G401.6 (cell line): Measurements from ENCODE around the gene CPXM2.

Experiments
- FAIRE-seq: peaks from 2 replicates; lab custom pipeline; 2012; peaks lifted over from hg19 to GRCh38; lab: Jason Lieb, UNC

The CPXM2 gene

DNA sequence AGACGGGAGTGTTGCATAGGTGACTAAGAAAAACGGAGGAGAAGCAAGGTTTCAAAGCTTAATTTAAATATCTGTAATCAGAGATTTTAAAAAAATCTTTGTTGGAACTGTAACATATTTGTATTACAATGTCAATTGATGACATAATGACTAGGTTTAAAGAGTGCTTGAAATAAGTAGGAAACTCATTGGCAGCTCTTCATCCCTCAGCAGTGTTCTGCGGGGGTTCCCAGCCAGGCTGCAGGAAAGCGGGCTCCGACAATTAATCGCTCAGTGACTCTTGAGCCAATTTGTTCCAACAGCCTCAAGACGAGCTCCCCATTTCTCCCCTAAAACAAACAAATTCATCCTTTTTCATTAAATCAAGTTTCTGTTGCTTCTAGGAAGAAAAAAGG is 22.6 kb downstream of the CPXM2 start:
- FAIRE-seq = no peak

DNA sequence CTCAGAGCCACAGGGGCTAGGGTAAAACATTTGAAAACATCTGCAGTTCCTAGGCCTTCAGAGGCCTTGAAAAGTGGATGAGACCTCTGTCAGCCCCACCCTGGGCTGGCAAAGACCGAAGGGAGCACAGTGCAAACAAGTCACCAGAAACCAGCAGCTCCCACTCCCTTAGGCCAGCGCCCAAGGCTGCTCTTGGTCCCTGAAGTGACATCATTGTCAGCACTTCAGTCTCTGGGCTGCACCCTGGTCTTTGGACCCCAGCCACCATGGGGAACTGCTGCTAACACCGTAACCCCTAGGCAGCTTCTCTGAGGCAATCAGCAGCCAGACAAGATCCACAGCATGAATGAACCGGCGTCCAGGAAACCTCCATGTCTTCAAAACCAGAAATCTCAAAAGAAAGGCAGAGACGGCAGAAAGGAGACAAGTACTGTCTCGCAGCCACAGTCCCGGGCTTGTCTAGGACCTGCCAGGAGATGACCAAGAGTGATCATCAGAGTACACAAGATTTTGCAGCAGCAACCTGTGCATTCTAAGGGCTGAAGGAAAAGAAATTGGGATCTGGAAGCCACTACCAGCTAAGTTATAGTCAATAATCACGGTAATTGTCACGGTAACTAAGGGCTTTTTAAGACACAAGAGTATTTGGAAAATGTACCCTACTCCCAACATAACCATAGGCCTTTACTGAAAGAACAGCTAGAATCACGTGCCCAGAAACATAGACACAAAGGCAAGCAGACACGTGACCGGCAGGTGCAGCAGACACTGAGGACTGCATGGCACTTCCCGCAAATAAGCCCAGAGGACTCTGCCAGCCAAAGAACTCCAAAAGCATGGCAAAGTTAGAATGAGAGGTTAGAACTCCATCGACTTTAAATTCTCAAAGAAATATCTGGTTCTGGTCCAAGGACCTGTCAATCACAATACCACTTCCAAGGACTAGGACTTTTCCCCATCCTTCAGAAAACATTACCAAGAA is 23.3 kb downstream of the CPXM2 start:
- FAIRE-seq = no peak

DNA sequence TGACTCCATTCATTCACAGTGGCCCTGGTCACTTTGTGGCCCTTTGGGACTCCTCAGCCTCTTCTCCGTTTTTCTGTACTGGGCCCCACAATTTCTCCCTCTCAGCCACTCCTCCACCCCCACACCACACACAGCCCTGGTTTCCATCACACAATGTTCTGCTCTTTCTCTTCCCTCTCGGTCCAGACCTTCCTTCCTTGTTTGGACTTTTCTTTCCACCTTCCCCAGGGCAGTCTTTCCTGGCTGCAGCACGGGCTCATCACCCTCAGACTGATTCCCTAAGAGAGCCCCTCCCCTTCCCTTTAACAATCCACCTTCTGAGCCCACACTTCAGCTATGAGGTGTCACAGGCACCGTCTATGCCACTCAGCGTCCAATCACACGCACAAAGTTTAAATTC is 25.7 kb downstream of the CPXM2 start:
- no peak for FAIRE-seq

DNA sequence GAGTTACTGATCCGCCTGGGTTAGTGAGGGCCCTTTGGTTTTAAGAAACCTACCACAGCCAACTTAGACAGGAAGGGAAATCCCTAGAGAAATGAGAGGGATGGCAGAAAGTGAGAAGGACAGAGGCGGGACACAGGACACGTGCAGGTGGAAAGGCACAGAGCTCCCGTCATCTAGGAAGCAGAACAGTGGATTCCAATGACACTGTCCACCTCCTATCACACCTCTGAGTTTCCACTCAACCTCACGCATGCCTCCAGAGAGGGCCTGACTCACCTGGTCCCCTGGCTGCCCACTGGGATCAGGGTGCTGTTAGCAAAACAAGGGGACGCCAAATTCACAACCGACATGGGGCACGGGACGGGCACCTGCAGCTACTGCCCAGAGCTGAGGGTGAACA is 26.3 kb downstream of the CPXM2 start:
- no peak for FAIRE-seq

DNA sequence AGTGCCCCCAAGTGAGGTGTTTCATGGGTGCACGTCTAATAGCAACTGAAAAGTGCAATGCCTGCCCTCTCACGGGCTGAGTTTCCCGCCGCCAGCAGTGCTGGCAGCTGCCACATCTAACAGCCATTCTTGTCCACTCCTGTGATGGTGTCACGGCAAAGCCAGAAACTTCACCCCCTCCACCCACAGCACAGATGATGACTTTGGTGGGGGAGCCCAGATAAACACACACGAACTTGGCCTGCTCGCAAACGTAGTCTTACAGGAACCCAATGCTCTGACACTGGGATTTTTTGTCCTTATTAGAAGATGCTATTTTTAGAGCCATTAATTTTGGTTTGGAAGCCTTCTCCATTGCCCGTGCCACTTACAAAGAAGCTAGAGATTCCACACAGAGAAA is 26.7 kb downstream of the CPXM2 start:
- no peak for FAIRE-seq

DNA sequence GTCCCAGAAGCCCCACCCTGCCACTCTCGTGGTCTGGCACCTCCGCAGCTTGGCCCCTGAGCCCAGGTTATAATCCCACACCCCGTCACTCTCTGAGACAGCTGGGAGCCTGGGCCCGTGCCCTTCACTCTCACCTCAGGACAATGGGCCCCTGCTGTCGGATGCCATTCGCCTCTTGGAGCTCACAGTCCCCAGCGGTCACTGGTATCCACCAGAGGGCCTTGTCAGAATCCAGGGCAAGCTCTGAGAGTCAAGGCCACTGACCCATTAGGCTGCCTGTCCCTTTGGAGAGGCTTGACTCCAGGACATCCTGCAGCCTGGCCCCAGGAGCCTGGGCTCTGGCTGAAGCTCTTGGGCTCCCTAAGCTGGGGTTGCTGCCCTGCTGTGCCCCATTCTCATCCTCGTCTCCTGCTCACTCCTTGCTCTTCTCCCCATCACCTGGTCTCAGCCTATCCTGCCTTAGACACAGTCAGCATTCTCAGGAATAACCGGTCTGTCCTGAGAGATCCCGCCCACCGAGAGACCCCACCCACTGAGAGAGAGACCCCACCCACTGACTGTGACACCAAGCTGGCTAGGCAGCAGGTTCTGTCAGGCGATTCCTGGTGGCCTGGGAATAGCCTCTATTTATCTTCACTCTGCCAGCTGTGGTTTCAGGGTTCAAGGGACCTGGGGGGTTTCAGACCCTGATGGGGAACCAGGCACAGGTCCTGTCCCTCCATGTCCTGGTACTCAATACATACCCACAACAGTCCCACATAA is 27.7 kb downstream of the CPXM2 start:
- no peak for FAIRE-seq

DNA sequence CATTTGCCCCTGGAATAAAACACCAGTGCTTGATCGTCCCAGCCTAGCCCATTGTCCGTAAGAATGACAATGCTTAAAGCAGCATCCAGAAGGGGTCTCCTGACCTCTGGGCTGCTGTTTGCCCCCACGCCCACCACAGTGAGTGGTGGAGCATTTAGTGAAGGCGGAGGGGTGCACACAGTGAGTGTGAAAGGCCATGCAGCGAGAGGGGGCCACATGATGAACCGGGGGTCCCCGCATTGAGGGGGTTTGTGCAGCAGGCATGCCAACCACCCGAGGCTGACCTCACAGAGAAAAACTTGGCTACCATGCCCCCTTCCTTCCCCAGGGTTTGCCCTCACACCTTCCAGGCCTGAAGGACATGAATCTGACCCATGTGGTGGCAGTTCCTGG is 28.4 kb downstream of the CPXM2 start:
- no peak for FAIRE-seq

DNA sequence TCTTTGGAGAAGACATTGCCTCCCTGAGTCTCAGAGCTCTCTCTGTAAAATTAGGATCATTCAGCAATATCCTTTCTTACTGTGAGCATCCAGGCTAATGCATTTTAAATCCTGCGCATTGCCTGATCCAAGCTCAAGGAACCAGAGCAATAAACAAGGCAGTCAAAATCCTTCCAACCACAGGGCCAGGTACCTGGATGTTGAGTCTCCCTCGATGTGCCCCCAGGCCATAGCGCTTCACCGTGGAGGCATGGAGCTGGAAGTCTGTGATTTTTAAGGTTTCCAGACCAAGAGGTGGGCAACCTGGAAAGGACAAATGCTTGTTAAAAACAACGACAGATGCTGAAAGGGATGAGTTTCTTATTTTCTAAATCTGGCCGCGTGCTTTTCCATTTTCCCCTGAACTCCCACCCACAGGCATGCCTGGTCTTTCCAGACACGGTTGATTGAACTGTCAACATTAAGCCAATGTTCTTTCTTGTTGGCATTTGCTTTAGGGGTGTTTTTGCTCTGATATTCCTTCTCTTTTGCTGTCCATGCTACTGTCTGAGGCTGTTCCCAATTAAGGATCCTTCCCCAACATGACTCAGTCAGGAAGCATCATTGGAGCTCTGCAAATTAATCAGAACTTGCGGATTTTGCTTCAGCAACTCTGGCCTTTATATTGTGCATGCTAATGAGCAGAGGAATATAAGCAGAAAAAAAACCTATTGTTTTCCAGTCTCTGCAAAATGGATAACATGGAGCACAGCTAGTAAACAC is 29.0 kb downstream of the CPXM2 start:
- no peak for FAIRE-seq

DNA sequence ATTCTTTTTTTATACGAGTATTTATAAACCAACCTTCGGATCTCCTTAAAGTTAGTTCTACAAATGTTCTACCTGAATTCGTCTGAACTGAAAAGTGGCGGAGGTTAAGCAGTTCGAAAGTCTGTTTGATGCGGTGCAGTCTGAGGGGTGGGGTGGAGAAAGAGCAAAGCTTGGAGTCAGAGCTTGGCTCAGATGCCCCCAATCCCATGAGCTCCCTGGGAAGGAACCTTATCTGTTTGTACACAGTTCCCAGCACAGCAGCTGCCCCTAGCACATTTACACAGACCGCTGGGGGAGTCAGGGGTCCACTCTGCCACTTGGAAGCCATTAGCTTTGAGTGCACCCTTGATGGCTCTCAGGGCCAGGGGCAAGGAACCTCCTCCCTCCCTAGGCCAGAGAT is 30.8 kb downstream of the CPXM2 start:
- FAIRE-seq = no peak

DNA sequence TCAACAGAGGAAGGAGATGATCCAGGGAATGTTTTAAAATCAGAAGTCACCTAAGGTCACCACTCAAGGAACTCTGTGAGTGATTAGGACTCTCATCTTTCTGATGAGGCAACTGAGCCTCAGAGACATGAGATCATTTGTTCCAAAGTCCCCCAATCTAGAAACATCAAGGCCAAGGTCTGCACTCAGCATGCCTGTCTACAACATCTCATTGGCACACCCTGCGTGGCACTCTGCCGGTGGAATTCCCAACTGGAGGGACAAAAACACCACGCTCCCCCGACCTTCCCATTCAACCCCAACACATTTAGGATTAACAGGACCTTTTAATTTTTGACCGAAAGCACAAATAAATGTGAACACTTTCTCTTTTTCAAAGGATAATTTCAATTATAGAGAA is 31.4 kb downstream of the CPXM2 start:
- FAIRE-seq = no peak

DNA sequence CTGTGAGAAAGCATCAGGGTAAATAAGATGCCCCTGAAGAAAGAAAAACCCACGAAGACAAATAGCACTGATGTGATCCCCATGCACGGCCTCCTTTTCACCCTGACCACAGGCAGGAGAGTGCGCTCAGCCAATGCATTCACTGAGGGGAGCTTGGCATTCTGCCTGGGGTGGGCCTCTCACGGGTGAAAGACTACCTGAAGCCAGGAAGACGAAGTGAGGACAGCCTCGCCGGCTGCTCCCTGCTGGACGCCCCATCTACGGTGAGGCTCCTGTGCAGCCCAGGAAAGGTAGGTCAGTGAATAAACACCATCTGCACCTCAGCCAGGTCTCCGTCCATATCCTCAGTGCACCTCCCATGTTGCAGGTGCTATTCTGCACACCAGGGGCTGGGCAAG is 32.0 kb downstream of the CPXM2 start:
- no peak for FAIRE-seq

DNA sequence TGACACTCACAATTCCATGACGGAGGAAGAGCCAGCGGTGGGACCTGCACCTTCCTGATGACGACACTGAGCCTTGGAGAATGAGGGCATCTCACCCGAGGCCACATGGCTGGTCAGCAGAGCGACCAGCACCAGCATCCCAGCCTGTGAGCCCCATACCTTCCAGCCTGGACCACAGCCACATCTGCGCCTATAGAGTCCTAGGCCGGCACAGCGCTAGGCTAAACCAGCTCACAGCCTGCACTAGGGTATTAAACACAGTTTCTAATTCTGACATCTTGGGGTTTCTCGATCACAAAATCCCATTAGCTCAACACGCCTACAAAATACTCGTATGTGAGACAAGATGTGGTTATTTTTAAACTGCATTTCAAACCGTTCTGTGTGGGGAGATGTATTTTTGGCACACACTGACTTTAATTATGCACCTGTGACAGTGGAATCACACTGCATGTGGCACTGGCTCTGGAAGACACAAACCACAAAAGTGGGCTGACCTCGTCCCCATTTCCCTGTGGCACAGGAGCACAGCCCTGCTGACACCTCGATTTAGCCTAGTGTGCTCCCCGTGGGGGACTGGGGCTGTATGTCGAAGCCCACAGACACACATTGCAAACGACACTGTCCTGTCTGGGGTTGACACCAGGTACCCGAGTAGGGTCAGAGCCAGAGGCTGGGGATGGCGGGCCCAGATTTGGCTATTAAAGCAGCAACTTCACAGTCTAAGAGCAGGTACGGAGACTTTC is 32.5 kb downstream of the CPXM2 start:
- no peak for FAIRE-seq

DNA sequence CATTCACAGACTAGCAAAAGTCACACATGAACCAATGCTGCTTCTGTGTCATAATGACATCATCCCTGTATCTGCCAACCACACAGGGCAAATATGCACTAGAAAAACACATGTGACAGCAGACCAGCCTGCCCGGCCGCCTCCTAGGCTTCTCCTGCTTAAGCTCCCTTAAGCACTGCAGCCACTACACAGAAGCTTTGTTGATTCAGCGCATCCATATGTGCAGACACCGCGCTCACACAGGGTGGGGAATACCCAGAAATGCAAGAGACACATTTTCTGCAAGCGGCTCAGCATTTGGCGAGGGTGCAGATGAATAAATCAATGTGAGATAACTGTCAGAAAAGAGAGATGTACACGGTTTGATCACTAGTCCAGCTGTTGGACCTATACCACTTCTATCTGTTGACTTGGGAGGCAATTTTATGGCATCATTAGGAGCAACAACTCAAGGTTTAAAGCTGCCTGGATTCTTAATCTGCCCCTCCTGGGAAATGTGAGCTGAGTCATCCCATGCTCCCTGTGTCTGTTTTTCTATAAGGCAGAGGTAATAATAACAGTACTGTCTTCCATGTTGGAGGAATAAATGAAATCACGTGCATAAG is 33.4 kb downstream of the CPXM2 start:
- FAIRE-seq = no peak

DNA sequence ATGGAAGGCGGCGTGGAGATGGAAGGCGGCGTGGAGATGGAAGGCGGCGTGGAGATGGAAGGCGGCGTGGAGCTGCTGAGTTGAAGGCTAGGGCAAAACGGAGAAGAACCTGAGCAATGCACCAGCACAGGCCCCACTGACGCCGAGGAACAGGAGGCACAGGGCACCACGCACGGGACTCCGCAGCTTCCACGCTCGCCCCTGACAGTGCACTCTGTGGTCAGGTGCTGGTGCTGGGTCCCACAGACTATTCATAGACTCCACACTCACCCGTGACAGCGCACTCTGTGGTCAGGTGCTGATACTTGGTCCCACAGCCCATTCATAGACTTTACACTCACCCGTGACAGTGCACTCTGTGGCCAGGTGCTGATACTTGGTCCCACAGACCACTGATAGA is 34.0 kb downstream of the CPXM2 start:
- FAIRE-seq = no peak

DNA sequence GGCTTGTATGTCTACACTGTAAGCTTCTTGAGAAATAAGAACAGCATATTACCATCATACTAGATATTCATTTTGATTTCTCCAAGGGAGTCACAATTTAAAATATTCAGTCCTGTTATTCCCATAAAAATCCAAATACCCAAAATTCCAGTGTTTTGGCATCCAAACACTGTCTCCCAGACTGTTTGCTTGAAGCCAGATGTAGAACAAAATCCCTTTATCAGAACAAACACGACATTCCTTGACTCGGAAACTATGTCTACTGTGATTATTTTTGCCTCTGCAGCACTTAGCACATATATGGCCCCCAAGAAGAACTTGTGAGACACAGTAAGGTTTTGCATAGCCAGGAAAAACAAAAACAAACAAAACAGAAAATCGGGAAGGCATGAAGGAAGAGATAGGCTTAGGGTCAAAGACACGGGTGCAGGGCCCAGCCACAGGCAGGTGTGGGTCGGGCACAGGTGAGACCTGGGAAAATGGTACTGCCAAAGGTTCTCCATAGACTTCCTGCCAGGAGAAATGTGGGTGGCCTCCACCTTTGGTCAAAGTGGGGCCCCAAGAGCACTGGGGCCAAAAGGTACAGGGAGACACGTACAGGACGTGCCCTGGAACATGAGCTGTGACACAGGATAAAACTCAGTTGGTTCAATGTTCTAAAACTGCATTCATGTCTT is 36.5 kb downstream of the CPXM2 start:
- FAIRE-seq = no peak

DNA sequence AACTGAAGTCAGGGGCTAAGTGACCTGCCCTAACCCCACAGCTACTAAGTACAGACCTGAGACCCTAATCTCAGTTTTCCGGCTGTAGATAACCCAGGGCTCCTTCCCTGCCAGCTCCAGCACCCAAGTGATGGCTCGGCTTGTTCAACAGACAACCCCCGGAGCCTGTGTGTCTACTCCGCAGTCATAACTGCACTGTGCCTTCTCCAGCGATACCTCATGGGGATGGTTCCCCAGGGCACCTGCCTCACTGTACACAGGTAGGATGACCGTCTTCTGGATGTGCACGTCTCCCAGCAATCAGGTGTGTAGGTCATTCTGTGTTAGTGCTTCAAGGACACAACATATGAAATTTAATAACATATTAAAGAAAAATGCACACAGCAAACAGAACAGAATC is 37.1 kb downstream of the CPXM2 start:
- no peak for FAIRE-seq

DNA sequence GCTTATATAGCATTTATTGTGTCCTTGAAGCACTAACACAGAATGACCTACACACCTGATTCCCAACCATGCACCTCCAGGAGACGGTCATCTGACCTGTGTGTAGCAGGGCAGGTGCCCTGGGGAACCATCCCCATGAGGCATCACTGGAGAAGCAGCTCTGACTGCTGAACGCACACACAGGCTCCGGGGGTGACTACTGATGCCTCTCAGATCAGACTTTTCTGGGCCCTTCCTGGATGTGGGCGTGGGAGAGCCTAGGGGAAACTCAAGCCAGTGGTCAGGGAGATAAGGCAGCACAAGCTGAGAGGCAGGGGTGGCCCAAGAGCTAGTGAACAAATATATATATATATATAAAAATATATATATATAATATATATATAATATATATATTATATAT is 37.6 kb downstream of the CPXM2 start:
- FAIRE-seq = no peak

DNA sequence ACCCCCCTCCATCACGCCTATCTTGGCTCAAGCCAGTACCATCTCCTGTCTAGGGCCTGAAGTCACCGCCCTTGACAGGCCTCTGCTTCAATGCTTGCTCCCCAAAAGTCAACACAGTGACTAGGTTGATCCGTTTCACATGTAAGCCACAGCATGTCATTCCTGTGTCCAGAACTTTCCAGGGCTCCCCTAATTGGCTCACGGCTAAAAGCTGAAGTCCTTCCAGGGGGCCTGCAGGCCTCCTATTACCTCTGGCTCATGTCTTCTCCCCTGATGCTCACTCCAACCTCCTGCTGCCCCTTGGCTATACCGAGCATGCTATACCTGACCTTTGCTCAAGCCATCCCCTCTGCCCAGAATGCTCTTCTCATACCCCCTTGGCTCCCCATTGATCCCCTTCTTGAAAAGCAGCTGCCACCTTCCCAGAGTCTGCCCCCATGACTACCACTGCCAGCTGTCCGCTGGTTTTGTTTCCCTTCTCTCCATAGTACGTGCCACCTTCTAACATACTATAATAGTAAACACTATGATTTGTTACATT is 39.1 kb downstream of the CPXM2 start:
- no peak for FAIRE-seq

DNA sequence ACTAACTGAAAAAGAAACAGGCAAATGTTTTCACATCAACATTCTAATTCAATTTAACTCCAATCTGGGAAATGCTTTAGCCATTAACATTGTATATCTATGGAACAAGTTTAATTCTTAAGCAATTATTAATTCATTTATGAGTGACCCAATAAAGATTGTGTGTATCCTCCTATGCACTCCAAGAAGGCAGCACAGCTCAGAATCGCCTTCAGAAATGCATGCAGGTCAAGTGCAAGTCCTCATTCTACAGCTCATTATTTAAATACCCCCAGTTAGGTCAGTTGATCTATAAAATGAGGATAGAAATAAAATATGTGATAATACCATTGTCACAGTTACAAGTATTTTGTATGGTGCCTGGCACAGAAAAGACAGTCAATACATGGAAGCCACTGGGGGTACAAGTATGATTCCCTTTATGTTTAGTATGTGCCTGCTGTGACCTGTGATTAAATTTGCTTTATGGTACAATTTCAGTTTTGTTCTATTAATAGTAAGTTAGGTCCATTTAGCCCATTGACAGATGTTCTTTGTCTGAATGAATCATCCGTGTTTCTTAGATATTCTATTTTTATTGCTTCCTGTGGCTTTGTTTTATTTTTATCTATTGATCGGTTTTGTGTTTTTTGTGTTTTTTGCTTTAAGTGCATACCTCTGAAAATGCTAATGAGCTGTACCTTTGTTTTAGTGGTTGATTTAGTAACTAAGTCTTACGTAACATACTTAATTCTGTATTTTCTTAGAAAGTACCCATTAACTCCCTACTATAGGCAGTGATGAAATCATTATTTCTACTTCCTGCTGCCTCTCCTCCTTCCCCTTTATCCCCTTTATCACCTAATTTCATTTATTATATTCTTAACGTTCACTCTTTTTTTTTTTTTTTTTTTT is 42.8 kb downstream of the CPXM2 start:
- FAIRE-seq = no peak
